Measurements from ENCODE around the gene OTOS.
A peak's percentile ranks its signal among the peaks of the same experiment; 100 is the strongest.

The OTOS gene

DNA sequence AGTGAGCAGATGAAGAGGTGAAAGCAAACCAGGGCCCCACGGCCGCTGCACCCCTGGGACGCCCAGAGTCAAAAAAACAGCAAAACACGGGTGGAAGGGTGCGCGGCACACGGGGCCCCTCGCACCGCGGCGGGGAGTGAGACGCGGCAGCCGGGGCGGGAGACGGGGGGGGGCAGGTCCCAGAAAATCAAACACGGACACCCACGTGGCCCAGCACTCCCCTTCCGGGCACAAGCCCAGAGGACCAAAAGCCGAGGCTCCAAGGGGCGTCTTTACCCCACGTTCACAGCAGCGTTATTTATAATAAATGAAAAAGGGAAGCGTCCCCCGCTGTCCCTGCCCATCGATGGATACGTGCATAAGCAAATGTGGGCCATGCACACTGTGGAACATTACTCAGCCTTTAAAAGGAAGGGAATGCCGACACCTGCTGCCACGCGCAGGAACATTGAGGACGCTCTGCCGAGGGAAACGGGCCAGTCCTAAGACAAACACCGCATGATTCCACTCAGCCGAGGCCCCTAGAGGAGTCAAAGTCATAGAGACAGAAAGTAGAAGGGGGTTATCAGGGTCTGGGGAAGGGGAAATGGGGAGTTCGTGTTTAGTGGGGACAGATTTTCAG lies 3.7 kb downstream of the OTOS start:
- DNase-seq (ENCODE audit: low read depth in 2 of 2): no peak

DNA sequence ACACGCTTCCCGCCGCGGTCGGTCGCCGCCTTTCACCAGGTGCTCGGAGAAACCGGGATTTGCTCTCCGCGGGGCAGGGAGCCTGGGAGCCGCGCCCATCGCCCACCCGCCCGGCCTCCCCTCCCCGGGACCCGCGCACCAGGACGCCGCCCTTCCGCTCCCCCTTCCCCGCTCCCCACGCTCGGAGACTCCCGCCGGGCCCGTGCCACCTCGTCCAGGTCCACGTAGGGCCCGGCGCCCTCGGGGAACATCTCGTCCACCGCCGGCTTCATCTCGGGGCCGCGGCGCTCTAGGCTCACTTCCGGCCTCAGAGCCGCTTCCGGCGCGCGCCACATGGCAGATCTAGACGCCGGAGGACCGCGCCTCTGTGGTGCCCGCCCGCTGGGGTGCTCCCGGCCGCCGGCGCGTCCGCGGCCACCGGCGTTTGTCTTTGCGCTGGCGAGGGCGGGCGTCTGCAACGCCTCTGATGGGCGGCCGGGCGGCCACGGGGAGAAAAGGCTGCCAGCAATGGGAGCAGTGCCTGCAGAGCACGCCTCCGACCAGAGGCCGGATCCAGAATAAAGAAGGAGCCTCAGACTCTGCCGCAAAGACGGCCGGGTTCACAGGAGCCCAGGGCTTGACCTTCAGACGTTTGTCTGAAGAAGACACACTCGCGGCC lies 4.3 kb downstream of the OTOS start, which contains the start of gene COPS9:
Gene COPS9 (minus strand): TSS at position 293 of the 658 bp plus-strand sequence. CDS start 21 bp downstream, at position 272.
- DNase-seq (ENCODE audit: low read depth in 2 of 2): peak; percentile 77 to 79

DNA sequence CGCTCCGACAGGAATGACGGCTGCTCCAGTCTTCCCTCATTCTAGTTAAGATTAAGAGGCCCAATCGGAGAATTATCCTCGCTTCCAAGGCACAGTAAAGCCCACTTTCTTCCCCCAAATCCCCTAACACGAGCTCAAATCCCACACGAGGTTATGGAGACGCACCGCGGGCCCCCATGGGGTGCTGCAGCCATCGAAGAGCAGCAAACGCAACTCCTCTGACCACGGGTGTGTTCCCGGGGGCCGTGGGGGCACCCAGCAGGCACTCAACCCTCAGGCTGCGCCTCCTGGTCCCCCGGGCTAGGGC lies 4.8 kb downstream of the OTOS start:
- no peak for DNase-seq (ENCODE audit: low read depth in 2 of 2)

DNA sequence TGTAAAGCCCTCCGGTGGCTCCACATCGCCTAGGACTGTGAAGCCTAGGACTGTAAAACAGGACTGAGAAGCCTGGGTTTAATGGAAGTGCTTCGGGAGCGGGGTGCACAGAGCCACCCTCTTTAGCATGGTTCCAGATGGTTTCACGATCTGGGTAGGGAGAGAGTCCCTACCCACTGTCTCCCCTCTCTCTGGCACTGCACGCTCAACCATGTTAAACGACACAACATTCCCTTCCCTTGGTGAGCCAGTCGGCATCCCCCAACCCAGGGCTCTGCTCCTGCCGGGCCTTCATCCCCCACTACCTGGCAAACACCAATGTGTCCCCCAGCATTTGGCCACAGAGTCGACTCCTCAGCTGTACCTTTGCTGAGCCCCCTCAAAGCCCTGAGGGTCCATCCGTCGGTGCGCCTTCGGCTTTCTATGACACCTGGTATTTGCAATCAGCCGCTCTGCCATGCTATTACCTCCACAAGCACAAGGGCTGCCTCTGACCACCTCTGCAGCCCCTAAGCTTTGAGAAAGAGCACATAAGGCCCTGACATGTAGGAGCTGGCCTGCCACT lies 5.4 kb downstream of the OTOS start:
- no peak for DNase-seq (ENCODE audit: low read depth in 2 of 2)

DNA sequence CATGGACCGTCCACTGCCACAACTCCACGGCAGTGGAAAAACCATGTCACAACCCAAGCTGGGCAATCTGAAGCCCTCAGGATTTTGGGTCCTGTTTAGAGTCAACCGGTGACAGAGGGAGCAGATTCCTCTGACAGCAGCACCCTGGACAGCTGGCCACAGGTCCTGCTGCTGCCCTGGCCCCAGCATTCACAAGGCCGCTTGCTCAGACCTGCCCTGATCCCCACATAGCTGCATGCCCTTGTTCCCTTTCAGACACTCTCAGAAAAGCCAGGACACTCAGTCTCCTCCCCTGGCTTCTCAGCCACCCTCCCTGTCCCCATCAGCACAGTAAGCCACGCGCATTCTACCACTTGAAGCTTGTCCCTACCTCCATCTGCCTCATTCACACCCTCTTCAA lies 6.0 kb downstream of the OTOS start:
- DNase-seq (ENCODE audit: low read depth in 2 of 2): no peak

DNA sequence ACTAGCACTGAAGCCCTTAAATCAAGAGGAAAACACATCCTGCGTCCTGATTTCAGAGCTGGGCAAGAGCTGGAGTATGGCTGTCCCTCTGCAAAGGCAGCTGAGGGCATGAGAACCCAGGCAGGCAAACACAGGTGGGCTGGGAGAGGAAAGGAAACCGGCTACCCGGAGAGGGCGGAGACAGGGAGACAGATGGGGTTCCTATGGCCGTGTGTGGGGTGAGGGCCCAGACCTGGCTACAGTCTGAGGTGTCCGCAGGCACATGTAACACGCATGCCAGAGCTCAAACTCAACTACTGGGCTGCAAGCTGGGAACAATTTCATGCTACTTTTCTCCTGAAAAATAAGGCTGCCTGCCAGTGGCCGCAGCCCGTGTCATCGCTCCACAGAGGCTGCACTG lies 7.1 kb downstream of the OTOS start:
- no peak for DNase-seq (ENCODE audit: low read depth in 2 of 2)

DNA sequence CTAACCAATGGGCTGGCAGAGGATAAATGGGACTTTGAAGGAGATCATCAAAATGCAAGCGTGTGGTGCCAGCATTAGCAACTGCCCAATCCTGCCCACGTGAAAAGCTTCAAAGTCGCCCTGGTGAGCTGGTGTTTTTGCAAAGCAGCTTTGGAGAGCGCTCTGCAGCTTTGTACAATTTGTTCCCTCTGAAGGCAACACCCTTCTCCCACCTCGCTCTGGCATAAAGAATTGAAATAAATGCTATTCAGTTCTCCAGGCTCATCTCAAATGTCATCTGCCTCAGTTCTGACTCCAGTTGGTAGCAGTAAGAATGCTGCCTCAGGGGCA lies 7.8 kb downstream of the OTOS start:
- no peak for DNase-seq (ENCODE audit: low read depth in 2 of 2)

DNA sequence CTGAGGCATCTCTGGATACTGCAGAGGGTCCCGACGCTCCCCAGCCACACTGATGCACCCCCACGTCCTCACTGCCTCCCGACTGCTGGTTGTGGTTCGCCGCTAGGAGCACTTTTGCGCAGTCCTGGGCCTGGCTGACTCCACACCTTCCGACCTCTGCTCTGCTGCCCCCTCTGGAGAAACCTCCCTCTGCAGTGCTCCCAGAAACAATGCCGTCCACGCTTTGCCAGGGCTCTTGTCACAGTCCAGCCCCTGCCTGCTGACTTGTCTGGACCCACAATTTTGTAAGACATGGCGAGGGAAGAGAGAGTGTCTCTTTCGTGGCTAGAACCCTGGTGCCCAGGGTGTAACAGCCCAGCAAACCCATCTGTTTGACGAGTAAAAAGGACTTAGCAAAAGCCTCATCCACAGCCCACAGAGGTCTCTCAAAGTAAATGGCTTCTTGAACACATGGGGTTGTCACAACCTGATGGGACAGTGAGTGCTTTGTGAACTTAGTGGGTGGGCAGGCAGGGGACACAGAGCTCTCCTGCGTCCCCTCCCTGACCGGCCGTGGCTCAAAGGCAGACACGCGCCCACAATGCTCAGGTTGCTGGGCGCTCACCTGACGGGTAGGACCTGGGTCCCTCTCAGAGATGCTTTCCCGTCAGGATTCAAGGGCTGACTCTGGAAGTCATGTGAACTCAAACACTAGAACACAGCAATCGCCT lies 8.4 kb downstream of the OTOS start:
- no peak for DNase-seq (ENCODE audit: low read depth in 2 of 2)

DNA sequence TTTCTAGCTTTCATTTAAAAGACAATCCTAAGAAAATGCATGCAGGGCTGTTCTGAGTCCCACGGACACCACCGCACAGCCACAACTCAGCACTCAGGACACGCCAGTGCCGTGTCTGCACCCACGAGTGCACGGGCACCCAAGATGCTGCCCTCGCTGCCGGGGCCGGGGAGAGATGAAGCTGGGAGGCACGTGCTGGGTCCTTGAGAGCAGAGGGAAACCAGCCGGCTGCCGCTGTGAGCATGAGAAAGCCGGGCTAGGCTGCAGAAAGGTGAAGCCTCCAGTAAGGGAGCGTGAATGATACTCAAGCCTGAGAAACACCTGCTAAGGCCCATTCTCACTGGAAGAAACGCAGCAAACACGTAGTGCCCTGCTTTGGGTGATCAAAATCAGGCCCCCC lies 9.2 kb downstream of the OTOS start:
- DNase-seq (ENCODE audit: low read depth in 2 of 2): no peak

DNA sequence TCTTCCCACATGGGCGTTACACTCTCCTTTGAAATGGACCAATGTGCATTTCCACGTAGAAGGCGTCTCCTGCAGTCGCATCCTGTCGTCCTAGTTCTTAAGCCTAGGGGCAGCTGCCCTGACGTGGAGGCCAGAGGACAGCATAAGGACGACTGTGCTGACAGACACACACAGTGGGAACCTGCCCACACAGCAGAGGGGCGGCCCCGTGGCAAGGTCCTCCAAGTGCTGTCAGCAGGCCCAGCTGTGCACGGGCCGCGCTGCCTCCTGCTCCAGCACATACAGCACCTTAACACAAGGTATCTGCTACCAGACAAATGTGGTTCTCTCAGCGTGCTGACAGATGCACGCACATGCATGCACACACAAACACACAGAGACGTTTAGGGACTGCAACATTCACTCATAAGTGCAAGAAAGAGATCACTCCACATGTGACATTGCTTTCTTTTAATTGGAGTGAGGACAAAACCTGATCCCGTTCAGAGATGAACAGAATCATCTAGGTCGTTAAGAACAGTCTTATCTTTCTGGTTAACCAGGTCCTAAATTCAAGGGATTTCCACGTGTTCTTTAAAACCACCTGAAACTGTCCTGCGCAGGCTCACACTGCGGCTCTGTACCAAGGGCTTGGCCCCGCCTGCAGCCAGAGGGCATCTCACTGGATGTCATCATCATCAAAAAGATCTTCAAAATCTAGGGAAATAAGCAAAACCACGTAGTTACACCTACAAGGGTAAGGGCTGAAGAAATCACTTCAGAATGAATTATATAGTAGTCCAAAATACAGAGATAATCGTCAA lies 9.9 kb downstream of the OTOS start:
- DNase-seq (ENCODE audit: low read depth in 2 of 2): no peak

DNA sequence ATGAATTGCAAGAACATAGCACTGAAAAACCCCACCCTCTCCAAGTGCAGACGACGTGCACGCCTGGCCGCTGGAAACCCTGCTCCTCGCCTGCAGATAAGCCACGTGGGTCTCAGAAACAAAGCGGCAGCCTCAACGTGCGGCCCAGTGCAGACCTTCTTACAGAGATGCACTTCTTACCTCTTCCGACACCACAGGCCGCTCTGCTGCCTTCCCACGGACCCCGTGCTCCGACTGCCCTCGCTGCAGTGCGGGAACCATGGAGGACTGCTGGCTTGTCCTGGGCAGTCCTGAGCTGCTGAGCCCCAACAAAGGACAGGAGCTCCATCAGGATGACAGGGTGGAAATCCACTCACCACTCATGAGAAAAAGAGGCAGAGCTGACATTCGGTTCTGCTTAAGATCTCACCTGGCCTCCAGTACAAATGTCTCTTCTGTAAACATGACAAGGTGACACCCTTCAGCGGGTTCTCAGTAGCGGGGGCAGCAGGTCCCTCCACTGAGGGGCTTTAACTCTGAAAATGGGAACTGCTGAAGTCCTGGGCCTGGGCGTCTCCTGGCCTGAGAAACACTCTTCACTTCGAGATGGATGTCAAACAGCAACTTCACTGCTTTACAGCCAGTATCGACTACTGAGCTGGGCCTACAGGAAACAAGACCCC lies 10.6 kb downstream of the OTOS start:
- DNase-seq (ENCODE audit: low read depth in 2 of 2): no peak

DNA sequence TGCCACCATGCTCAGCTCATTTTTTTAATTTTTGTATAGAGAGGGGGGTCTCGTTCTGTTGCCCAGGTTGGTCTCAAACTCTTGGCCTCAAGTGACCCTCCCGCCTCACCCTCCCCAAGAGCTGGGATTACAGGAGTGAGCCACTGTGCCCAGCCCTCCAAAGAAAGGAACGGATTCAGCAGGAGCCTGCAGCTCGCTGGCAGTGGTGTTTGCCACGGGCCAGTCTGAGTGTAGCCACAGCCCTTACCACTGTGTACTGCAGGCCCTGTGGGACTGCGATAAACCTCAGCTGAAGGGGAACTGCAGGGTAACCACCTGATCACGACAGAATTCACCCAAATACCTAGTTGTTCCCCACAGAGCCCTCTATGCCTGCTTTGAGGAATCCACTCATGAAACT lies 11.1 kb downstream of the OTOS start:
- DNase-seq (ENCODE audit: low read depth in 2 of 2): no peak

DNA sequence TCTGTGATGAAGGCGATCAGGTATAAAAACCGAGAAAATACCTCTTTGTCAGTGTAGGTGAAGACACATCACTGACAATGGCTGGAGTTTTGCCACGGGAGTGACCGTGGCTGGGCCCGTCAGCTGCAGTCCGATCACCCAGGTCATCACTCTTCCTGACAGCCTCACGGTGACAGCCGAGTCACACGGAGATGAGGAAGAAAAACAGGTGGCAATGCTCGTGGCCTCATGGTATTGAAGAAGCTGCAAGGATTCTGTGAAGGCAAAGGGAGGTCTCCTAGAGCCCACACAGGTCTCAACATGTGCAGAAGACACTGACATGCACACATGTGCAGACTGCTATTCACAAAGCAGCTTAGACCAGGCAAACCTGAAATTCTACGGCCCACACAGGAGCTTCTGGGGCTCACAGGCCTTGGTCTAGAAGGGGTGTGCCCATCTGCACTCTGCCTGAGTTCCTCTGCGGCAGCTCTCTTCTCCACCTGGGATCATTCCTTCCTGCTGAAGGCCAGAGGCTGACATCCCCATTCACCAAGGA lies 11.8 kb downstream of the OTOS start:
- no peak for DNase-seq (ENCODE audit: low read depth in 2 of 2)

DNA sequence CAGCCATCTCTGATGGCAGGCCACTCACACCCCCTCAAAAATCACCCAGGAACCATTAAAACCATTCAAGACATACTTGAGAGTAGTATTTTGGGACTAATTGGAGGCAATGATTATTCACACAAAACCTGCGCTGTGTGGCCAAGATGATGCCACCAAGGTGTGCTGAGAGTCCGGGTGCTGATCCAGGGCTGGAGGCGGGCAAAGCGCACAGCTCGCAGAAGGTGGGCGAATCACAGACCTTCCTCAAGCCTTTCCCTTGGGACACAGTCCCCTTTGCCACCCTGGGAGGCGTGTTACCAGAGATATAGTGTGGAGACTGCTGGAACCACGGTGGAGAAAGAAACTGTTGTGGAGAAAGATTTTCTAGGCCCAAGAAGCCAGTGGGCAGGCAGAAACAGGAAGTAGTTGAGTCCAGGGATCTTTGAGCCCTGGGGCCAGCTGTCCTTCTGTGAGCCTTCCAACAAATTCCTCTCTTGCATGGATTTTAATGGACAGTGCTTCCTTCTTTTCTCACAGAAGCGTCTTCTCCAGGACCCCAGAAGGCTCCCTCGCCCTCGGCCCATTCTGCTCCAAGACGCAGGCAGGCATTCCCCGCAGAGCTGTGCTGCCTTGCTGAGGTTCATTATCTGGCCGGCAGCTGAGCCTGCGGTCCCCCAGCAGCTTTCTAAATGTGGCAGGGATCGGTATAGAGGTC lies 12.4 kb downstream of the OTOS start:
- no peak for DNase-seq (ENCODE audit: low read depth in 2 of 2)

DNA sequence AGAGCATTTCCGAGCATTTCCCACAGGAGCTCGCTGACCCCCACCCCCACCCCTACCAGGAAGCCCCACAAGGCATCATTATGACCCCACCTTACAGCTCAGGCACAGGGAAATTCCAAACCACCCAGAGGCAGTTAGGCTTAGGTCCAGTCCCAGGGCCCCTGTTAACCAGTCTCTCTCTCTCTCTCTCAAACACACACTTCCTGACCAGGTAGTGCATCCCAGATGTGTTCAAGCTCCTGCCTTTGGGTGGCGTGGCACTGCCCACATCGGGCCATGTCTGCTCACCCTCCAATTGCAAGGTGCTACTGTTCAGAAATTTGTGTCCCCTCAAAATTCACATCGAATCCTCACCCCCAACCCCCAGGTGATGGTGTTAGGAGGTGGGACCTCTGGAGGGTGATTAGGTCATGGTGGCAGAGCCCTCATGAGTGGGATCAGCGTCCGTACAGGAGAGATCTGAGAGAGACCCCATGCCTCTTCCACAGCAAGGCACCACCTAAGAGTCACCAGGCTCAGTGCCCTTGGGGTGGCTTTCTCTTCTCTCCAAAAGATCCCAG lies 13.2 kb downstream of the OTOS start:
- DNase-seq (ENCODE audit: low read depth in 2 of 2): no peak

DNA sequence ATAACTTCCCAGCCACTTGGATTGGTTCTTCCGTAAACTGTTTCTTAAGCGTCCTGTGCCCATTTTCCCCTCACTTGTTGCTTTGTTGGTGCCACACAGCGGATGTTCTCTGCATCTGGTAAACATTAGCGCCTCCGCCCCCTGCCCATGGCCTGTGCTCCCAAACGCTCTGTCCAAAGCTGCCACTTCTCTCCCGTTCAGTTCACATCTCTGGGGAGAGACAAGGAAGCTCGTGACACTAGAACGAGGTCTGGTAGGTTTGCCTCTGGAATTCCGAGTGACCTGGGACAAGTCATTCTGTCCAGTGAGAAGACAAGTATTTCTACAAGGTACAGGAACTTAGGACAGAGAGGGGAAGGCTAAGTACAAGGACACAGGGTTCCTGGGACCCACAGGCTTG lies 13.7 kb downstream of the OTOS start:
- no peak for DNase-seq (ENCODE audit: low read depth in 2 of 2)

DNA sequence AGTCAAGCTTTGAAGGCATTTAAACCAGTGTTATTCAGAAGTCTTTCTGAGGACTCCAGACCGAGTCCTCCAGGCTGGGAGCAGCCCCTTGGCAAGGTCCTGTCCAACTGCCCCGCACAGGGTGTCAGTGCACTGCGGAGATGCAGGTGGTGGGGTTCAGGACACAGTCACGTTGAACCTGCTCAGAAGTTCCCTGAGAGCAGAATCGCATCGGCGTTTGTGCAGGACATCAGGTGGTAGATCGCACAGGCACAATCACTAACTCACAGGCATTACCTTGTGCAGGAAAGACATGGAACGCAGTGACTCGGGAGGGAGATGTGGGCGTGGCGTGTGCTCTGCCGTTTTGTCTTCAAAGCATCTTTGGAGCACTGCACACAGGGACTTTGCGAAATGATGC lies 14.7 kb downstream of the OTOS start:
- DNase-seq (ENCODE audit: low read depth in 2 of 2): no peak

DNA sequence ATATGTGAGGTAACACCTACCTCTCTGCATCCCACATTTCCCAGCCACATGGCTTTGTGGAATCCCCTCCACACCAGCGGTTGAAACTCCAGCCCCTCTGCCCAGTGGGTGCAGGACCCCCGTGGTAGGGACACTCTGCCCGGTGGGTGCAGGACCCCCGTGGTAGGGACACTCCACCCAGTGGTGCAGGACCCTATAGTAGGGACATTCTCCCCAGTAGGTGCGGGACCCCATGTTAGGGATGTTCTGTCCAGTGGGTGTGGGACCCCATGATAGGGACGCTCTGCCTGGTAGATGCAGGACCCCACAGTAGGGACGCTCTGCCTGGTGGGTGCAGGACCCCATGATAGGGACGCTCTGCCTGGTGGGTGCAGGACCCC lies 15.8 kb downstream of the OTOS start:
- no peak for DNase-seq (ENCODE audit: low read depth in 2 of 2)

DNA sequence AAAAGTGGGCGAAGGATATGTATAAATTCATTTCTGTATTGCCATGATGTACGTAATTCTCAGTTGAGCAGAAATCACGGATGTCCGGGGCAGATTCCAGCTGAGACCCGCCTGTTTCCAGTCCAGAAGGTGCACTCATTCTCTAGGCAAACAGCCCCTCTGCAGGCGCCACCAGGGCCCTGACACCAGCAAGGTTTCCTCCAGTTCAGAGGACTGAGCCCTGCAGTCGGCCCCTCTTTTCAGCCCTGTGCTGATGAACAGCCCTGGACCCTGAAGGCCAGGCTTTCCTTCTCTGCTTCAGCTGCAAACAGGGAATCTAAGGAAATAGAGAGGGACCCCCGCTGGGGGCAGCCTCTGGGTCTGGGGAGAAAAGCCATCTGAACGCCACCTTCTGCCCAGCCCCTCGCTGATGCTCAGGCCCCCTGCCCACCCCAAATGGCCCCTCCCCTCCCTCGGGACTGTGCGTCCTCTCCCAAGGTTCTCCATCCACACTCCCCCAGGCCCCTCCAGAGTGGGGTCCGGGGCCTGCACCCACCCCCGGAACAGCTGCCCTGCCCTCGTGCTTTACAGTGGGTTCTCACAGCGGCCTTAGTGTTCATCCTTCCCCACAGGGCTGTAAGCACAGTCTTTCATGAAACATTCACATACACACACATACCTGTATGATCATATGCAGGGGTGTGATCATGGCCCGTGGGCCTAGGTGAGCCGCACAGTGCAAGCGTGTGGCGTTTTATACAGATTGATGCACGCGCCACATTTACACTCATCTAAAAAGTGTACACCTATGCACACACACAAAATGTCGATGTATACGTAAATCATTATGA lies 16.4 kb downstream of the OTOS start:
- no peak for DNase-seq (ENCODE audit: low read depth in 2 of 2)

DNA sequence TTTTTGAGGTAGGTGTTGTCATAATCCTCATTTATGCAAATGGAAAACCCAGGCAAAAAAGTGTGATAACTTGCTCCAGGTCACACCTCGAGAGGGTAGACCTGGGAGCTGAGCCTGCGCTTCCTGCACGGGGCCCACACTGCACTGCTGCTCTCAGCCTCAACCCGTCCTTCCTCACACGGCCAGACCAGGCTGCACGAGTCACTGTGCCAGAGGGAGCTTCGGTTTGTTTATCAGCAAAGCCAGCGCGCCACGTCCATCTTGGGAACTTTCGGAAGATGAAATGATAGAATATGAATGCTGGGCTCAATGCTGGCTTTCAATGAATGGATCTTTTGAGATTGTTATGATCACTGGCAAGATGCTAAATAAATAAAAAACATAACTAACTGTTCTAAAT lies 18.8 kb downstream of the OTOS start:
- DNase-seq (ENCODE audit: low read depth in 2 of 2): no peak
